Measurements from ENCODE around the gene OGG1.

The OGG1 gene

GRCh38 chr3:9716801-9717555, 32.8 kb upstream of the OGG1 start:
- DNase-seq (ENCODE audit: low read depth) = no peak
- TF ChIP-seq CTCF (IDR thresholded peaks at IDR 0.05; ENCODE audit: control insufficient read depth, insufficient read depth, low read depth, low read length, missing control alignments) = no peak
- no peak overlapping the region for H3K4me3 ChIP-seq (ENCODE audit: control insufficient read depth, low read depth, low read length)

GRCh38 chr3:9717563-9717962, 32.2 kb upstream of the OGG1 start:
- no peak overlapping the region for H3K4me3 ChIP-seq (ENCODE audit: control insufficient read depth, low read depth, low read length)
- no peak for TF ChIP-seq CTCF (IDR thresholded peaks at IDR 0.05; ENCODE audit: control insufficient read depth, insufficient read depth, low read depth, low read length, missing control alignments)
- DNase-seq (ENCODE audit: low read depth) = no peak

- DNase-seq (ENCODE audit: low read depth) = no peak
- TF ChIP-seq CTCF (IDR thresholded peaks at IDR 0.05; ENCODE audit: control insufficient read depth, insufficient read depth, low read depth, low read length, missing control alignments) = no peak
- no peak overlapping the region for H3K4me3 ChIP-seq (ENCODE audit: control insufficient read depth, low read depth, low read length)
Measured at GRCh38 chr3:9718118-9718517, 31.6 kb upstream of the OGG1 start.

GRCh38 chr3:9721015-9721699, 28.6 kb upstream of the OGG1 start:
- no peak for DNase-seq (ENCODE audit: low read depth)

GRCh38 chr3:9721700-9722060, 28.1 kb upstream of the OGG1 start:
- DNase-seq (ENCODE audit: low read depth) = no peak
- TF ChIP-seq CTCF (IDR thresholded peaks at IDR 0.05; ENCODE audit: control insufficient read depth, insufficient read depth, low read depth, low read length, missing control alignments) = no peak

More at GRCh38 chr3:9721015-9721699, 28.6 kb upstream of the OGG1 start:
- TF ChIP-seq CTCF (IDR thresholded peaks at IDR 0.05; ENCODE audit: control insufficient read depth, insufficient read depth, low read depth, low read length, missing control alignments) = no peak
- no peak overlapping the region for H3K4me3 ChIP-seq (ENCODE audit: control insufficient read depth, low read depth, low read length)

GRCh38 chr3:9725775-9726515, 23.8 kb upstream of the OGG1 start:
- no peak overlapping the region for H3K4me3 ChIP-seq (ENCODE audit: control insufficient read depth, low read depth, low read length)
- no peak for TF ChIP-seq CTCF (IDR thresholded peaks at IDR 0.05; ENCODE audit: control insufficient read depth, insufficient read depth, low read depth, low read length, missing control alignments)
- DNase-seq (ENCODE audit: low read depth) = no peak

More at GRCh38 chr3:9721700-9722060, 28.1 kb upstream of the OGG1 start:
- H3K4me3 ChIP-seq (ENCODE audit: control insufficient read depth, low read depth, low read length) = no peak overlapping the region
